OCI-M2 (cell line): ENCODE measurements around the gene ASTN2.

ENCODE experiments used
- DNase-seq: peaks from one replicate; lab custom pipeline; 2025; ENCODE audit not compliant: unreplicated experiment; lab: John Stamatoyannopoulos, UW

ASTN2 gene

GRCh38 chr9:116688806-116689485 is 725.9 kb downstream of the ASTN2 start:
- no peak for DNase-seq

DNA sequence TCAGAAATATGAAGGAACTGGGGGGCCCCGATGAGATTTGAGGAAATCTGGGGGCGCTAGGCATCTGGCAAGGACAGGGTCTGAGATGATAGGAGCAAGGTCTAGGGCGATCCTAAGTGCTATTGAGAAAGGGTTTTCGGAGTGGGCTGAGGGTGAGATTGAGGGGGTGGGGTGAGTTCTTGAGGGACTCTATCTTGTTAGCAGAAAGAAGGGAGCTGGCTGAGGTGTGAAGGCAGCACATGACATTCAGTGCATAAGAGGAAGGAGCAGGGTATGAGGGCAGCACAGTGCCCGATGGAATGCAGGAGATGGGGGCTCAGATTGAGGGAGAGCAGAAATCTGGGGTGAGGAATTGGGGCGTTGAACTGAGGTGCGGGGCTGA is 727.1 kb downstream of the ASTN2 start:
- DNase-seq: no peak

- no peak for DNase-seq
These were observed 727.6 kb downstream of the ASTN2 start, which contains the start of gene TRIM32 for GRCh38 chr9:116687074-116687753. TRIM32 (plus strand) TSS chr9:116687305; CDS start chr9:116697743, 10,438 bp downstream.

DNA sequence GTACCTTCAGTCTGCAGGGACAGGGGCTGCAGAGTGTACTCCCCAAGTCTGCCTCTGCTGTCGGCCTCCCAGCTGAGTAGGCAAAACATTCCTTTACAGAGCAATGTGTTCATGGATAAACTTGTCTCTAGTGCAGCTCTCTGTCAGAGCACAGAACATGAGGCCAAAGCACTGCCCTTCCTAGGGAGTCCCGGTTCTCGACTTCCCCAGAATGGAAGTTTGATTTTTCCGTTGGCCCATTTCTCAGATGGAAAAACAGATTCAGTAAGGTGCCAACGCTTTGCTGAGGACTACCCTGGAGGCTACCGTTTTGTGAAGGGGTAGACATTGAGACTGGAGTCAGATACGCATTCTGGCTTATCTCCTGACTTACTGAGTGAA is 728.2 kb downstream of the ASTN2 start:
- DNase-seq: no peak

DNA sequence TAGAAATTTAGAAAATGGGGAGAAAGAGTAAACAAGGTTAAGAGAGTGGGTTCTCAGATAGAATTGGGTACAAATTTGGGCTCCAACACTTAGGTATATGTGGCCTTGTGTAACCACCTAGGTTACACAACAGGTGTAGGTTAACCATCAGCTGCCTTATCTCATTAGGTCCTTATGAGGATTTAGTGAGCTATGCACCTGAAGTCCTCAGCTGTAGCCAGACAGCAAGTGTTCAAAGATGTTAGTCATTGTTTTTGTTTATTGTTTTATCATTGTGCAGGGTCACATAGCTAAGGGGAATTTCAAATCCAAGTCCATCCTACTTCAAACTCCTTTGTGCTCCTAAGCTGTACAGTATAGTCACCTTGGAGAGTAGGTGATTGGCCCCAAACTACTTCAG is 728.7 kb downstream of the ASTN2 start:
- DNase-seq: no peak

- no peak for DNase-seq
These were observed 729.7 kb downstream of the ASTN2 start for GRCh38 chr9:116685166-116685565.

GRCh38 chr9:116683535-116683934 is 731.3 kb downstream of the ASTN2 start:
- no peak for DNase-seq

- no peak for DNase-seq
These were observed 740.5 kb downstream of the ASTN2 start for GRCh38 chr9:116674210-116674980.

DNA sequence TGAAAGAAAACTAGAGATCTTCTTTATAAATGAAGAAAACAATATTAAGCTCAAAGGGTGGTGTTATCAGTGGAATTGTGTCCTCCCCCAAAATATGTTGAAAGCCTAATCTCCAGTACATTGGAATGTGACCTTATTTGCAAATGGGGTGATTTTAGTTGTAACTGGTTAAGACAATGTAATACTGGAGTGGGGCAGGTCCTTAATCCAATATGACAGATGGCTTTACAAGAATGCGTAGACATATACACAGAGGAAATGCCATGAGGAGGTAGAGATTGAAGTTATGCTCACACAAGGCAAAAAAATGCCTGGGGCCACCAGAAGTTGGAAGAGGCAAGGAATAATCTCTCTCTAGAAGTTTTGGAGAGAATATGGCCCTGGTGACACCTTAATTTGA is 741.5 kb downstream of the ASTN2 start:
- no peak for DNase-seq

DNA sequence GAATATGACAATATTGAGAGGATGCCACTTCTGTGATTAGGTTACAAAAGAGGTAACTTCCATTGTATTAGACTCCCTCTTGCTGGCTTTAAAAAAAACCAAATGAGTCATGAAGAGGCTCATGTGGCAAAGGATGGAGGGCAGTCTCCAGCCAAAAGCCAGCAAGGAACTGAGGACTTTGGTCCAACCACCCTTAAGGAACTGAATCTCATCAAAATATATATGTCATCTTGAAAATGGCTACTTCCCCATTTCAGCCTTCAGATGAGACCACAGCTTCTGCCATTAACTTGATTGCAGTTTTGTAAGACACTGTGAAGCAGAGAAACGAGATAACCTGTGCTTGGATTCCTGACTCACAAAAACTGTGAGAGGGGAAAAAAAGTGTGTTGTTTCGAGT is 743.3 kb downstream of the ASTN2 start:
- DNase-seq: no peak

GRCh38 chr9:116668970-116669695 is 745.7 kb downstream of the ASTN2 start:
- no peak for DNase-seq

DNA sequence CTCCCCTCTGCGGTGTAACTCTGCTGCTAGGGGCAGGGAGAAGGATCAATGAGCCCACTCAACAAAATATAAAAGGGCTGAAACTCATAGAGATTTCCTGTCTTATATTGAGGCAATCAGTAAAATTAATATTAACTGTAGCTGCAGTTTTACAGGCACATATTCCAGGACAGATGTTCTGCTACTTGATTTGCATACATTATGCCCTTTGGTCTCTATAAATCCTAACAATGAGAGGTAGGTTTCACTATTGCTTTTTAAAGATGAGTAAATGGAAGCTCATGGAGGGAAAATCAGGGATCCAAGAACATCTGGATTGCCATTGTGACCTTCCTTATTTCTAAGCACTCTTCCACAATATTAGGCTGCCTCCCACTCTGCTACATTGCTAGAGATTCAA is 751.3 kb downstream of the ASTN2 start:
- DNase-seq: no peak

DNA sequence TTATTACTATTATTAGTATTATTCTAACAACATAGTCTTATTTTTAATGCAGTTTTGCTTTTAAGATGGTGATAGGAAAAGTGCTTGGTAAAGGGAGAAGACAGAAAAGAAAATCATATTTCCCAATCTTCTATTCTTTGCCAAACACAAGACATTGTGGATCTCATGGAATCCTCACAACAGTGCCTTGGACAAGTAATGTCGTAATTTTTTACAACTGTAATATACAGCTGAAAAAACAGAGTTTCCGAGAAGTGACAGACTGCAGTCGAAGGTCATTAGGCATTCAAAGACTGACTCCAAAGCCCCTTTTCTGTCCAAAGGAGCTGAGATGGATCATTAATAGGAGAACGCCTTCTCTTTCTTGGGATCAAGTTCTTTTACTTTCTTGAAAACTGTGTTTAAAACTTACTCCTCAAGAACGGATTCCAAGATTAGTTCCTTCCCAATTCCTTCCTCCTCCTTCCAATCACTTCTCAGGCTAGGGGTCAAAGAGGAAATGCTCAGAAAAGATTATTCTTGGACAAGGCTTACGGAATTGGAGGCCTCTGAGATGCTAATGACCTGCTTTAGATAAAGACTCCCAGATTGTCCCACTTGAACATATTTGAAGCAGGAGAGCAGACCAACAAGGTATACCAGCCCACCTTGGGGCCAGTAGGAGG is 752.1 kb downstream of the ASTN2 start:
- DNase-seq: no peak

DNA sequence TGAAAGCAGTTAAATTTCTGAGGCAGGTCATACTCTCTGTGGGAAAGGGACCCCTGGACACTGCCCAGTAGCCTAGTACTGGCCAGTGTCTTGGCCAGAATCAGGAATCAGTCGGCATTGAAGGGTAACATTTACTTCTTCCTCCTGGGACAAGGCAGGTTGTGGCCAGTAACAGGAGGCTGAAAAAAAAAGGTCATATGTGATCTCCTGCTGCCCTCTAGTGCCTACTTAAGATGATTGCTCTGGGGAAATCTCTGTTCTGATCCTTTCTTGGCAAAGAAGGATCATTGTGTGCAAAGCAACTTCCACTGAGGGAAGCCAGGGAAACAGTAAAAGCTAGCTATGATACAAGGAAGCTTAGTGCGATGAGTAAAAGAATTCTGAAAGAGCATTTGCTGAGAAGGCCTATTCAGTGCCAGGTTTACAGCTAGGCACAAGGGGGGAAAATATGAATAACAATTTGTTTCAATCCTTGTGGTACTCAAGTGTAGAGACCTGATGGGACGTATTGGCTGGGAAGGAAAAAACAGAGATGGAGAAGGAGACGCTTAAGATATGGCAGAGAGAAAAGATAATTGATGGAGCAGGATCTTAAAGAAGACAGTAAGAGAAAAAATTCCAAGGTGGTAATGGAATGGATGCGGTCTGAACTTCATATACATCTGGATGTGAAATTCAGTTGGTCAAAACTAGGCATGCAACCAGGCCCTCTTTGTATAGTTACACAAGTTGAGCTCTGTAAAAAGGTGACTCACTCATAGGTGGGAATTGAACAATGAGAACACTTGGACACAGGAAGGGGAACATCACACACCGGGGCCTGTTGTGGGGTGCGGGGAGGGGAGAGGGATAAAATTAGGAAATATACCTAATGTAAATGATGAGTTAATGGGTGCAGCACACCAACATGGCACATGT is 753.6 kb downstream of the ASTN2 start:
- no peak for DNase-seq

DNA sequence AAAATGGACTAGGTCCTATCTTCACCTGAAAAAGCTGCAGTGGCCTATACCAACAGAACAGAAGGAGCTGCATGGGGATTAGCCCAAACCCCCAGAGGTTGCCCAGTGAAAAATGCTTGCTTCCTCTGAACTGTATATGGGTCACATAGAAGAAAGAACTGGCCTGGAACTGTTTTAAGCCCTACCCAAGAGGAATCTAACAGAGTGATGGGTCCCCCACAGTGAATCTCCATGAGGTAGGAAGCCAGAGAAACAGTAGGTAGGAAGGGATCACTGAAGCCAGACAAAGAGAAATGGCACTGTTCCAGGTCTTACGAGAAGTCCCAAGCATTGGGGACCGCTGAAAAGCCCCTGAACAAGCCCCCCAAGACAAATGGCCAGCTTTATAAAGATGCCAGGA is 756.6 kb downstream of the ASTN2 start:
- DNase-seq: no peak

- no peak for DNase-seq
These were observed 757.9 kb downstream of the ASTN2 start for GRCh38 chr9:116656977-116657376.

DNA sequence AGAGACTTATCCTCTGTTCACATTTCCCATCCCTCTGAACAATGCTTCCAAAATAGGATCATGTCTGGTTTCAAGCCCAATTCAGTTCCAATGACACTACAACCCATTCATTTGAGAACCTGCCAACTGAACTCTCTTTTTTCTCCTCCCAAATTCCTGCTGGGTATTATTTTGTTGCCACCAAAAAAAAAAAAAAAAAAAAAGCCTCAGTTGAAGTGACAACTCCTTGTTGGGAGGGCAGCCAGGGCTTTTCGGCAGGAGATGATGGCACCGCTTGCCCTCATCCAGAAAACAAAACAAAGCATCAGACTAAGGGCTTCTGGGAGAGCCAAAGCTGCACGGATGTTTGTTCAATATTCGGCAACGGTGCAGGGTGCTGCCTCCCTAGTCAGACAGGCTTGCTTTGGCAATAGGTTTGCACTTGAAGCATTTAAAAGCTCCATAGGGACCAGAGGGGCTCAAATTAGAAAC is 758.3 kb downstream of the ASTN2 start:
- no peak for DNase-seq

DNA sequence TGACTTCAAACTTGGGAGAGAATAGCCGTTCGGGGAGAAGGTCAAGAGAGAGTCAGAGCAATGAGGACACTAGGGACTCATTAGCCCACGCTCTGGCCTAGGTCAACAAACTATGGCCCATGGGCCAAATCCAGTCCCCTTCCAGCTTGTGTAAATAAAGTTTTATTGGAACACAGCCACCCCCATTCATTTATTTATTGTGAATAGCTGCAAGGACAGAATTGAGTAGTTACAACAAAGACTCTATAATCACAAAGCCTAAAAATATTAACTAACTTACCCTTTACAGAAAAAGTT is 760.9 kb downstream of the ASTN2 start:
- no peak for DNase-seq

GRCh38 chr9:116653348-116654058 is 761.4 kb downstream of the ASTN2 start:
- DNase-seq: no peak

GRCh38 chr9:116647515-116647809 is 767.4 kb downstream of the ASTN2 start:
- no peak for DNase-seq
